OCI-LY3 (cell line): Measurements from ENCODE around the gene SYNGR2.

Experiments
- CTCF ChIP-seq: fragments of 200-600, 300-600 bp; sonication (generic); IDR thresholded peaks from 2 replicates; pipeline ENCODE4 v1.5.1; 2014; ENCODE audit warnings: antibody characterized with exemption, low read length, low read depth
- EZH2phosphoT487 ChIP-seq: fragments of 200-600 bp; shearing (Covaris generic); IDR thresholded peaks from 2 replicates; pipeline ENCODE4 v1.6.1; 2018; ENCODE audit warnings: antibody characterized with exemption, mixed run types, low read depth

GRCh38 chr17:78128551-78129350 lies 39.6 kb upstream of the SYNGR2 start, which contains the start of gene TMC6:
- TF ChIP-seq CTCF (no peak), EZH2phosphoT487 (no peak)
